Head of caudate nucleus (tissue), 42 donors: ENCODE measurements around the gene RSU1.

ENCODE experiments used
- DNase-seq, 42 donors: peaks; one replicate each; pipeline versions ENCODE4 v3.0.0 to v3.0.0-alpha.2; 2020 to 2021; ENCODE audit warnings: mixed read lengths in 7 of 42
- intact Hi-C: fragments of 100-400 bp; cut with DNase I; formaldehyde crosslinking; loops from one replicate; pipeline ENCODE4 v1.15.0; 2022

Gene RSU1

GRCh38 chr10:16699435-16700057 lies 117.7 kb downstream of the RSU1 start:
- DNase-seq, result peak in 6 of 42 donors; percentile 3 to 39 (median 24)
- intact Hi-C loops, result no loop called here

DNA sequence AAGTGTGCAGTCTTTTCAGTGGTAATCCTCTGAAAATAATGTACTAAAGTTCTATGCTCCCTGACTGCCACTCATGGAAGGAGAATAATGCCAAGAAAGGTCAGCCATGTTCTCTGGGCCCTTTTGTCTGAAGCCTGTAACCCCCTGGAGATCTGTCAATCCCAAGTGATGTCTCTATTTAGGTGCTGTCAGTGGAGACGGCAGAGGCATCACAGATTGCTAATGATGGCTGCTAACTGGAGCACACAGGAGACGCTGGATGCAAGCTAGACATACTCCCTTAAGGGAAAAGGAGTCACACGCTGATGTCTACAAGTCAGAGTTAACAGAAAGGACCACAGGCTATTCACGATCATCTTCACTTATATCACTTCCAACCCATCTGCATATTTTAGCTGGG lies 118.8 kb downstream of the RSU1 start:
- DNase-seq, result no peak
- intact Hi-C loops, result no loop called here

DNA sequence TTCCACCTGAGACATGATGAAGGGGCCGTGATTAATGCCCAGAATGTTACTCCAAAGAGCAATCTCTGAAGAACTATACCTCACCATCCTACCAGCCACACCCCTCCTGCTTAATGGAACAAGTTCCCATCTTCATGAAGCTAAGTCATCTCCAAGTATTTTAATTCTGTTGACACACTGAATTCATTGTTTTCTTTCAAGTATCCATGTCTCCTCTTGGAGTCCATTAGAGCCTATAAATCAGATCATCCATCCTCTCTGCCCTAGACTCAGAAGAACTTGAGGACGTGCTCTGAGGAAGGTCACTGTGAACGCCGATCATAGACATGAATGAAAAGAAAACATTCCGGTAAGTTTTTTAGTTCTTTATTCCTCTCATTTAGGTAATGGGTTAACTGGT lies 126.8 kb downstream of the RSU1 start:
- intact Hi-C loops, result no loop called here
- no peak for DNase-seq

- no peak for DNase-seq
- intact Hi-C loops, result no loop called here
Observed at GRCh38 chr10:16689696-16690095, 127.5 kb downstream of the RSU1 start.

GRCh38 chr10:16689227-16689626 lies 128.0 kb downstream of the RSU1 start:
- DNase-seq, result no peak
- intact Hi-C loops, result no loop called here

DNA sequence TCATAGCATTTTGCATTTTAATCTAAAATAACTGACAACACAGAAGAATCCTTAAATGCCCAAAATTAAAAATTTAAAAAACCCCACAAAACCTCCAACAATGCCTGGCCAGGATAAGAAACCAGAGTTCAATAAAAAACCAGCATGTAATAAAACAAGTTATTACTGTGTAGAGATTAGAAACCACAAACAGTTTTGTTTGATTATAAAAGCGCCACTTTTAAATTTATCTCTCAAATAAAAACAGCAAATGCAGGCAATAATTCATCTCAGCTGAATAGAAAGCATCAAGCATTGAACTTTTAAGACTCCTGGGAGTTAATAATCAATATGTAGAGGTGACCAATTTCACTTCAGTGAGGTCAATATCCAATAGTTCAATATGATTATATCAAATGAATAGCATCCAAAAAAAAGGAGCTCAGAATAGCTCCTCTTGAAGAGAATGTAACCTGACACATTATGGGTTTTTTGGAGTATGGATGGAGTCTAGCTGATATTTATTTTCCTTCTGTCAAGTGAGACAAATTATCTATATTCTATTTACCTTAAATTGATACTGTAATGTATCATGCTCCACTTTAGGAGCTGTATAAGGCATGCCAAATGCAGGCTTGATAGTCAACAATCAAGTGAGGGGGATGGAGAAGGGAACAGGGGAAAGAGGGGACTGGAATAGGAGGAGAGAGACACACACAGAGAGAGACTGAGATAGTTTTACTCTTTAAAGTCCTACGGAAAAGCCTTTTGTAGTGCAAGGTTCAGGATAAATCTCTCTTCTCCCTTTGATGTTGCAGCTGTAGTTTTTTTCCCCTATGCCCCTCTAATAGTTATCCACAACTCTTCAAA lies 130.9 kb downstream of the RSU1 start:
- intact Hi-C loops, result no loop called here
- DNase-seq, result no peak

DNA sequence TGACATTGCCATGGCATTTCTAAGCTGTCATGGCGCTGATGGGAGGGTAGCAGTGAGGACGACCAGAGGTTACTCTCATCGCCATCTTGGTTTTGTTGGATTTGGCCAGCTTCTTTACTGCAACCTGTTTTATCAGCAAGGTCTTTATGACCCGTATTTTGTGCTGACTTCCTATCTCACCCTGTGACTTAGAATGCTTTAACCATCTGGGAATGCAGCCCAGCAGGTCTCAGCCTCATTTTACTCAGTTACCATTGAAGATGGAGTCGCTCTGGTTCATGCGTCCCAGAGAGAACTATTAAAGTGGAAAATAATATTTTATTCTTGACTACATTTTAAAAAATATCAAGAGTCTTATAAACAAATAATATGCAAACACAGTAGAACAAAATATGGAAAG lies 131.7 kb downstream of the RSU1 start:
- DNase-seq, result no peak

DNA sequence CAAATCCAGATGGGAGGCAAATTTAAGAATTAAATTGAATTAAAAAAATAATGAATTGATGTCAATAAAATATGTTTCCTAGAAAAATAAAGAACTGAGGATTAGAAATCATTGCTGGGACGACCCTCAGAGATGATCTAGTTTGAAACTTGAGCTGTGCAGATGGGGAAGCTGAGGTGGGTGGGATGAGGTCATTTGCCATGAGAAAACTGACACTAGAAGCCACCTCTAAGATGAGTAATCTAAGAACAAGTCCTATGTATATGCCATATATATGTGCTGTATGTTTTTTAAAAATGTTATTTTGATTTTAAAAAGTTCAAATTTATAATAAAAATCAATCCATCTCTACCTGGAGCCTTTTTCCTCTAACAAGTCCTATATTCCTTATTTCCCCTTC lies 135.7 kb downstream of the RSU1 start:
- intact Hi-C loops, result no loop called here

More for the DNA sequence above, 131.7 kb downstream of the RSU1 start:
- intact Hi-C loops, result no loop called here

GRCh38 chr10:16679511-16679910 lies 137.7 kb downstream of the RSU1 start:
- intact Hi-C loops, result no loop called here
- DNase-seq, result no peak

More for the DNA sequence above, 135.7 kb downstream of the RSU1 start:
- DNase-seq, result no peak

GRCh38 chr10:16675334-16675733 lies 141.9 kb downstream of the RSU1 start:
- no peak for DNase-seq
- intact Hi-C loops, result no loop called here

GRCh38 chr10:16674147-16674703 lies 143.0 kb downstream of the RSU1 start:
- intact Hi-C loops, result no loop called here
- DNase-seq, result no peak

- intact Hi-C loops, result no loop called here
- DNase-seq, result no peak
Observed at GRCh38 chr10:16673443-16673842, 143.8 kb downstream of the RSU1 start.

GRCh38 chr10:16663444-16663843 lies 153.8 kb downstream of the RSU1 start:
- DNase-seq, result no peak

GRCh38 chr10:16662923-16663322 lies 154.3 kb downstream of the RSU1 start:
- no peak for DNase-seq
- intact Hi-C loops, result no loop called here

More at GRCh38 chr10:16663444-16663843, 153.8 kb downstream of the RSU1 start:
- intact Hi-C loops, result no loop called here

GRCh38 chr10:16656895-16657294 lies 160.3 kb downstream of the RSU1 start:
- intact Hi-C loops, result no loop called here
- no peak for DNase-seq

- intact Hi-C loops, result no loop called here
- peak in 6 of 42 donors; percentile 3 to 27 (median 16) for DNase-seq
Observed at GRCh38 chr10:16653224-16653623, 164.0 kb downstream of the RSU1 start.

- DNase-seq, result no peak
- intact Hi-C loops, result no loop called here
Observed at GRCh38 chr10:16652154-16652553, 165.1 kb downstream of the RSU1 start.

- intact Hi-C loops, result no loop called here
Observed at GRCh38 chr10:16649757-16650156, 167.5 kb downstream of the RSU1 start.

DNA sequence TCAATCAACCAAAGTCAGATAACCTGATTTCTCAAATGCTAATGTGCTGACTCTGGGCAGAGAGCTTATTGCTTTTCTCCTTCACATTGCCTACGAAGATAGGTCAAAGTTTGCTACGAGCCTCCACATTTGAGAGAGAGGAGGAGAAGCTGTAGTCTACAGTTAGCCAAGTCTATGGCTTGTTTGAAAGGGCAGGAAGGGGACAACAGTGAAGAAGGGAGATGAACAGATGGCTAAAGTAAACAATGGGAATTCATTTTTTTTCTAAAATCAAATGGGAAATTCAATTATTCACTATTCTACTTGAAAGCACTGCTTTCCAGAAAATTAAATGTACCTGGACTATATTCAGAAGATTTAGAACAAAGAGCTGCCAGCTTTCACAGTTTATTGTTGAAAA lies 168.9 kb downstream of the RSU1 start:
- intact Hi-C loops, result no loop called here
- no peak for DNase-seq

More at GRCh38 chr10:16649757-16650156, 167.5 kb downstream of the RSU1 start:
- DNase-seq, result no peak
